Neuronal stem cell (in vitro differentiated cells): ENCODE measurements around the gene PIGN.

Experiments used
- DNase-seq: peaks from one replicate; pipeline ENCODE4 v3.0.0-alpha.2; 2013; ENCODE audit warnings: low spot score
- H2AFZ ChIP-seq: one replicate; pipeline ENCODE4 v1.6.1; 2013; ENCODE audit warnings: mild to moderate bottlenecking, low read length, inconsistent platforms
- H2AK5ac ChIP-seq: 2 replicates; pipeline ENCODE4 v1.6.1; 2013; ENCODE audit warnings: low read depth, mild to moderate bottlenecking, inconsistent platforms, low read length, moderate library complexity, mixed read lengths
- H2BK120ac ChIP-seq: 2 replicates; pipeline ENCODE4 v1.6.1; 2013; ENCODE audit warnings: low read depth, mild to moderate bottlenecking, inconsistent platforms, low read length, moderate library complexity, mixed read lengths
- H2BK12ac ChIP-seq: one replicate; pipeline ENCODE4 v1.6.1; 2013; ENCODE audit warnings: low read length, inconsistent platforms
- H2BK15ac ChIP-seq: 2 replicates; pipeline ENCODE4 v1.6.1; 2013; ENCODE audit warnings: mild to moderate bottlenecking, low read length, inconsistent platforms, mixed read lengths
- H2BK5ac ChIP-seq: one replicate; pipeline ENCODE4 v1.6.1; 2013; ENCODE audit warnings: inconsistent platforms, mild to moderate bottlenecking, low read length, moderate library complexity
- H3K14ac ChIP-seq: one replicate; pipeline ENCODE4 v1.6.1; 2013; ENCODE audit warnings: low read length, inconsistent platforms
- H3K18ac ChIP-seq: 2 replicates; pipeline ENCODE4 v1.6.1; 2013; ENCODE audit warnings: low read length, inconsistent platforms
- H3K23ac ChIP-seq: 2 replicates; pipeline ENCODE4 v1.6.1; 2013; ENCODE audit warnings: low read depth, mild to moderate bottlenecking, mixed read lengths, low read length, inconsistent platforms; ENCODE audit not compliant: poor library complexity
- H3K27ac ChIP-seq: replicated peaks from 3 replicates; pipeline ENCODE4 v1.5.1; 2013; ENCODE audit warnings: low read length, inconsistent platforms
- H3K27me3 ChIP-seq, 3 experiments: 2 replicates each; pipeline ENCODE4 v1.6.1; 2013; ENCODE audit warnings: low read length in 3 of 3, mild to moderate bottlenecking in 2 of 3, inconsistent platforms in 1 of 3, low read depth in 1 of 3, mixed read lengths in 1 of 3, moderate library complexity in 1 of 3; ENCODE audit not compliant: control insufficient read depth in 3 of 3, insufficient read depth in 3 of 3
- H3K36me3 ChIP-seq, 2 donors: replicated peaks in 1 of 2; 2 replicates each; pipeline ENCODE4 v1.6.1; 2013; ENCODE audit warnings: low read length in 2 of 2; ENCODE audit not compliant: control insufficient read depth in 2 of 2, insufficient read depth in 2 of 2
- H3K4ac ChIP-seq: 2 replicates; pipeline ENCODE4 v1.6.1; 2013; ENCODE audit warnings: inconsistent platforms, mild to moderate bottlenecking, low read length, moderate library complexity
- H3K4me1 ChIP-seq, 2 donors: 1 replicate in 1 of 2; 2 replicates in 1 of 2; pipeline ENCODE4 v1.6.1; 2013; ENCODE audit warnings: low read length in 2 of 2, low read depth in 1 of 2; ENCODE audit not compliant: control insufficient read depth in 2 of 2, insufficient read depth in 1 of 2
- H3K4me2 ChIP-seq: one replicate; pipeline ENCODE4 v1.6.1; 2013; ENCODE audit warnings: mild to moderate bottlenecking, low read length, inconsistent platforms; ENCODE audit not compliant: insufficient read depth, poor library complexity, severe bottlenecking
- H3K4me3 ChIP-seq, 2 donors: 2 replicates each; pipeline ENCODE4 v1.5.1; 2013; ENCODE audit warnings: low read length in 2 of 2, mild to moderate bottlenecking in 2 of 2, inconsistent platforms in 1 of 2, moderate library complexity in 1 of 2
- H3K79me1 ChIP-seq: one replicate; pipeline ENCODE4 v1.6.1; 2013; ENCODE audit warnings: low read depth, mild to moderate bottlenecking, inconsistent platforms, low read length, moderate library complexity
- H3K9ac ChIP-seq: one replicate; pipeline ENCODE4 v1.6.1; 2013; ENCODE audit warnings: mild to moderate bottlenecking, low read depth, low read length, inconsistent platforms; ENCODE audit not compliant: poor library complexity
- H3K9me3 ChIP-seq, 2 donors: replicated peaks in 1 of 2; 2 replicates each; pipeline versions ENCODE3 to v1.6.1; 2013; ENCODE audit warnings: low read length in 2 of 2, mild to moderate bottlenecking in 2 of 2, inconsistent platforms in 1 of 2, low read depth in 1 of 2, mixed read lengths in 1 of 2, moderate library complexity in 1 of 2; ENCODE audit not compliant: control insufficient read depth in 2 of 2, insufficient read depth in 1 of 2
- H4K8ac ChIP-seq: one replicate; pipeline ENCODE4 v1.6.1; 2013; ENCODE audit warnings: low read depth, mild to moderate bottlenecking, inconsistent platforms, low read length, moderate library complexity
- H4K91ac ChIP-seq: one replicate; pipeline ENCODE4 v1.6.1; 2013; ENCODE audit warnings: low read length, low read depth, mild to moderate bottlenecking, inconsistent platforms; ENCODE audit not compliant: poor library complexity
- WGBS, 2 donors: extraction: QIAGEN DNeasy Blood & Tissue Kit; methylation state at CpG; one replicate each; pipeline ENCODE4 v1.1.7; 2013; ENCODE audit warnings: missing lambda C conversion rate in 2 of 2, mixed read lengths in 1 of 2; ENCODE audit not compliant: insufficient read length in 2 of 2, insufficient replicate concordance in 1 of 2; ENCODE audit errors: extremely low coverage in 2 of 2; 5-methylcytosine and 5-hydroxymethylcytosine counted together

PIGN gene

DNA sequence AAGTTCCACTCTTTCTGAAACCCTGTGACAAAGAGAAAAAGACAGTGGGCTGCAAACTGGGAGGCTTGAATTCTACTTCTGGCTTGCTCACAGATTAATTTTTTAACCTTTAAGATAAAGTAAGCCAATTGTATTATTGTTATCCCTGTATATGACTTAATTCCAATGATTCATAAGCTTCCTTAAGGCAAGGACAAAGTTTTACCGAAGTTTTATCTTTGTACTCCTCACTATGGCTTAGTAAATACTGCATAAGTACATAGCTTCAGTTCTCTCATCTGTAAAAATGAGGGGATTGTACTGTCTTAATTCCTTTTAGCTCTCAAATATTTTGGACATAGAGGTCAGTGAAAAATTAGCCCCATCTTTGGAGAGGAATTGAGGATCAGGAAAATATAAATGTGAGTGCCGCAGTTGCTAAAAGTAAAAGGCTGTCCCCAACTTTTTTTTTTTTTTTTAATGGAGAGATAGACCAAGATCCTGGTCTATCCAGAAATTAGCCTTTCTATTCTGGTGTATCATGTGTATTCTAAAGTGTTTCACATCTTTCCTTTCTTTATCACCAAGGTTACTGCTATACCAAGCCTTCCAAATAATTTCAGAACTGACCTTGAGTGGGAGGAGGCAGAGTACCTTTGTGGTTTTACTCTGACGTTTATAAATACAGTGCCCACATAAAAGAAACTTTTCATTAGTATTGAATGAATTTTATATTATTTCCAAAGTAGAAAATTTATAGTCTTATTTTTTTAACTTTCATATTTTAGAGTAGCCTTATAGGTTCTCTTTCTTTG, 13.5 kb upstream of the PIGN start:
- no peak overlapping the region for H2BK12ac ChIP-seq
- no peak overlapping the region for H4K8ac ChIP-seq
- no peak overlapping the region for H2BK120ac ChIP-seq
- peaks cover 0 to 1% of the 10 kb centered on the region in 2 donors for H3K9me3 ChIP-seq
- H4K91ac ChIP-seq = no peak overlapping the region
- no peak overlapping the region for H3K4ac ChIP-seq
- H2BK15ac ChIP-seq = no peak overlapping the region
- no peak for DNase-seq
- no peak overlapping the region for H3K27ac ChIP-seq
- no peak overlapping the region for H3K9ac ChIP-seq
- H2AK5ac ChIP-seq = no peak overlapping the region
- no peak overlapping the region for H3K4me3 ChIP-seq
- no peaks in the 10 kb centered on the region for H3K27me3 ChIP-seq
- H3K4me2 ChIP-seq = no peak overlapping the region
- no peaks in the 10 kb centered on the region for H3K79me1 ChIP-seq
- no peak overlapping the region for H3K14ac ChIP-seq
- no peak overlapping the region for H2BK5ac ChIP-seq
- no peak overlapping the region for H3K18ac ChIP-seq
- H3K36me3 ChIP-seq = no peaks in the 10 kb centered on the region
- WGBS, 2 donors = no CpG with 5 or more reads among the region's 3 CpGs
- H3K23ac ChIP-seq = no peak overlapping the region
- H3K4me1 ChIP-seq = no peaks in the 10 kb centered on the region
- H2AFZ ChIP-seq = no peak overlapping the region

DNA sequence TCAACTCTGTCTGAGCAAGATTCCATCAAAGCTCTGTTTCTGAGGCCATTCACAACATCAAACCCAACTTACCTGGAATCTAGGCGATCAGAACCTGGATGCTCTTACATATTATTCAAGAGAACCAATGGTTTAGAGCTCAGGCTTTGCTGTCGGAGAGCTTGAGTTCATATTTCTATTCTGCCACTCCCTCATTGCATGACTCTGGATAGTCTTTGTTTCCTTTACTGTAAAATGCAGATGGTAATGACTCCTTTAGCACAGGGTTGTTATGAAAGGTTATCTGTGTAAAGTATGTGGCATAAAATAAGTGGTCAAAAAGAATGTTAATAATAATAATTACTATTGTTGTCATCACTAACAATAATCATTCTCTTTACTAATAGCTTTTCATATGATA, 12.8 kb upstream of the PIGN start:
- H2BK5ac ChIP-seq = no peak overlapping the region
- H3K23ac ChIP-seq = no peak overlapping the region
- H2AFZ ChIP-seq = no peak overlapping the region
- no peaks in the 10 kb centered on the region for H3K79me1 ChIP-seq
- H3K14ac ChIP-seq = no peak overlapping the region
- WGBS, 2 donors = no CpG with 5 or more reads among the region's 2 CpGs
- no peak overlapping the region for H2BK15ac ChIP-seq
- DNase-seq = no peak
- no peak overlapping the region for H2BK12ac ChIP-seq
- H2AK5ac ChIP-seq = no peak overlapping the region
- H3K4me1 ChIP-seq = no peaks in the 10 kb centered on the region
- no peak overlapping the region for H3K27ac ChIP-seq
- no peak overlapping the region for H4K91ac ChIP-seq
- H3K9ac ChIP-seq = no peak overlapping the region
- H3K18ac ChIP-seq = no peak overlapping the region
- no peaks in the 10 kb centered on the region for H3K36me3 ChIP-seq
- peaks cover 0 to 1% of the 10 kb centered on the region in 2 donors for H3K9me3 ChIP-seq
- H3K4me3 ChIP-seq = no peak overlapping the region
- no peak overlapping the region for H3K4me2 ChIP-seq
- H2BK120ac ChIP-seq = no peak overlapping the region
- H3K27me3 ChIP-seq = no peaks in the 10 kb centered on the region
- no peak overlapping the region for H3K4ac ChIP-seq
- H4K8ac ChIP-seq = no peak overlapping the region

GRCh38 chr18:62198259-62198658, 11.4 kb upstream of the PIGN start:
- H3K4me1 ChIP-seq = no peaks in the 10 kb centered on the region
- no CpG with 5 or more reads among the region's 2 CpGs for WGBS, 2 donors

DNA sequence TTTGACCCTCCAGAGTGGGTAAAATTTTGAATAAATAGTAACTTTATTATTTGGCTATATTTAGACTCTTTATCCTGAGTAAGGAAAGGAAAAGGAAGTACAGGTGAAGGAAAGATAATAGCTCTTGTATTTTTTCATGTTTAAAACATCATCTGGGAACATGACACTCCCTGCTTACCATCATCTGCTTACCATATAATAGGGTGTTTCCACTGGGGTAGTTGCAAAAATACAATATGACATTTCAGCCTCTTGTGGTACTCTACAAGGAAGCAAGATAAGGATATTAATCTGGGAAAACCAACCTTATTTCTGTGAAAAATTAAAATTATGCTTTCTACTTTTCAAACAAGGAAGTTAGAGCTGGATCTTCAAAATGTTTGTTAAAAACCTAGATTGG, 10.1 kb upstream of the PIGN start:
- Histone ChIP-seq H3K23ac (no peak overlapping the region), H4K8ac (no peak overlapping the region), H3K4ac (no peak overlapping the region), H3K4me1 (no peaks in the 10 kb centered on the region), H4K91ac (no peak overlapping the region), H2BK15ac (no peak overlapping the region), H3K27ac (no peak overlapping the region), H3K9me3 (peaks cover 0 to 3% of the 10 kb centered on the region in 2 donors), H2BK5ac (no peak overlapping the region), H3K36me3 (no peaks in the 10 kb centered on the region), H2BK120ac (no peak overlapping the region), H2AFZ (no peak overlapping the region), H3K4me3 (no peak overlapping the region), H3K9ac (no peak overlapping the region), H3K4me2 (no peak overlapping the region), H3K18ac (no peak overlapping the region), H3K14ac (no peak overlapping the region), H3K27me3 (no peaks in the 10 kb centered on the region), H2AK5ac (no peak overlapping the region), H2BK12ac (no peak overlapping the region), H3K79me1 (no peaks in the 10 kb centered on the region)
- DNase-seq = no peak

More at GRCh38 chr18:62198259-62198658, 11.4 kb upstream of the PIGN start:
- H3K4me2 ChIP-seq = no peak overlapping the region
- H2AFZ ChIP-seq = no peak overlapping the region
- no peak overlapping the region for H3K9ac ChIP-seq
- no peak overlapping the region for H3K23ac ChIP-seq
- no peak overlapping the region for H2BK15ac ChIP-seq
- H3K9me3 ChIP-seq = no peaks in the 10 kb centered on the region
- no peak overlapping the region for H2BK5ac ChIP-seq
- no peak overlapping the region for H3K4ac ChIP-seq
- no peak overlapping the region for H2BK120ac ChIP-seq
- no peak for DNase-seq
- H4K91ac ChIP-seq = no peak overlapping the region
- no peaks in the 10 kb centered on the region for H3K27me3 ChIP-seq
- no peak overlapping the region for H2AK5ac ChIP-seq
- no peak overlapping the region for H4K8ac ChIP-seq
- no peak overlapping the region for H3K18ac ChIP-seq
- no peak overlapping the region for H3K4me3 ChIP-seq
- no peaks in the 10 kb centered on the region for H3K36me3 ChIP-seq
- H3K79me1 ChIP-seq = no peaks in the 10 kb centered on the region
- no peak overlapping the region for H3K14ac ChIP-seq
- H2BK12ac ChIP-seq = no peak overlapping the region
- no peak overlapping the region for H3K27ac ChIP-seq
